Measurements from ENCODE around the gene FAAH.

FAAH gene

DNA sequence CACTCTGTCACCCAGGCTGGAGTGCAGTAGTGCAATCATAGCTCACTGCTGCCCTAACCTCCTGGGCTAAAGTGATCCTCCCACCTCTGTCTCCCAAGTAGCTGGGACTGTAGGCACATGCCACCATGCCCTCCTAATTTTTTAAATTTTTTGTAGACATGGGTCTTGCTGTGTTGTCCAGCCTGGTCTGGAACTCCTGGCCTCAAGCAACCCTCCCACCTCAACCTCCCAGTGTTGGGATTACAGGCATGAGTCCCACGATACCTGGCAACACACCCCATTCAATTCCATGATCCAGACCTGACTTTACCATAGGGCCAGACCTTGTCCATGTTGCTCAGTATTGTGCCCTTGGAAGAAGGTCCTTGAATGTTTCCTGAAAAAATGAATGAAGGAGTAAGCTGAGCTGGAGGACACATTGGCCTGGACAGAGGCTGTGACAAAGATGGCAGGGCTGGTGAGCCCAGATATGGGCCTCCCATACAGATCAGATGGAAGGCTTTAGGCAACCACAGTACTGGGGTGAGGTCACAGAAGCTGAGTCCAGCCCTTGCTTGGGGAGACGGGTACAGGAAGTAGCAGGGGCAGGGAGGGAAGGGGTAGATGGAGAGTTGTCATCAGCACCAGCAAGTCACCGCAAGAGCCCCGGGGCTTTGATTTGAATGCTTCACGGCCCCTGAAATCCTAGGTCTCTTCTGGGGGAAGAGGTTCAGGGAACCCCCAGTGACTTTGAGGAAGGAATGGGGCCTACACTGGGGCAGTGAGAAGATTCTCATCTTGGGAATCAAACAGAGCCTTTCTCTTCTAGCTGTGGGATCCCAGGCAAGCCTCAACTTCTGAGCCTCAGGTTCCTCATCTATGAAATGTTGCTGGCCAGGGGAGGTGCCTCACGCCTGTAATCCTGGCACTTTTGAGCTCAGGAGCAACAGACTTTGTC lies 55.4 kb downstream of the FAAH start:
- H3K4me3 ChIP-seq (replicated peaks; ENCODE audit: insufficient read depth, low read length) = no peak overlapping the region
- TF ChIP-seq GABPA (IDR thresholded peaks at IDR 0.05; ENCODE audit: low read depth) = no peak
- TF ChIP-seq, protein P1, sequence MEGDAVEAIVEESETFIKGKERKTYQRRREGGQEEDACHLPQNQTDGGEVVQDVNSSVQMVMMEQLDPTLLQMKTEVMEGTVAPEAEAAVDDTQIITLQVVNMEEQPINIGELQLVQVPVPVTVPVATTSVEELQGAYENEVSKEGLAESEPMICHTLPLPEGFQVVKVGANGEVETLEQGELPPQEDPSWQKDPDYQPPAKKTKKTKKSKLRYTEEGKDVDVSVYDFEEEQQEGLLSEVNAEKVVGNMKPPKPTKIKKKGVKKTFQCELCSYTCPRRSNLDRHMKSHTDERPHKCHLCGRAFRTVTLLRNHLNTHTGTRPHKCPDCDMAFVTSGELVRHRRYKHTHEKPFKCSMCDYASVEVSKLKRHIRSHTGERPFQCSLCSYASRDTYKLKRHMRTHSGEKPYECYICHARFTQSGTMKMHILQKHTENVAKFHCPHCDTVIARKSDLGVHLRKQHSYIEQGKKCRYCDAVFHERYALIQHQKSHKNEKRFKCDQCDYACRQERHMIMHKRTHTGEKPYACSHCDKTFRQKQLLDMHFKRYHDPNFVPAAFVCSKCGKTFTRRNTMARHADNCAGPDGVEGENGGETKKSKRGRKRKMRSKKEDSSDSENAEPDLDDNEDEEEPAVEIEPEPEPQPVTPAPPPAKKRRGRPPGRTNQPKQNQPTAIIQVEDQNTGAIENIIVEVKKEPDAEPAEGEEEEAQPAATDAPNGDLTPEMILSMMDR (IDR thresholded peaks at IDR 0.05; ENCODE audit: insufficient read depth, low read length) = no peak
- no peak for TF ChIP-seq POLR2AphosphoS5 (IDR thresholded peaks at IDR 0.05; ENCODE audit: low read depth)
- TF ChIP-seq, protein P2, sequence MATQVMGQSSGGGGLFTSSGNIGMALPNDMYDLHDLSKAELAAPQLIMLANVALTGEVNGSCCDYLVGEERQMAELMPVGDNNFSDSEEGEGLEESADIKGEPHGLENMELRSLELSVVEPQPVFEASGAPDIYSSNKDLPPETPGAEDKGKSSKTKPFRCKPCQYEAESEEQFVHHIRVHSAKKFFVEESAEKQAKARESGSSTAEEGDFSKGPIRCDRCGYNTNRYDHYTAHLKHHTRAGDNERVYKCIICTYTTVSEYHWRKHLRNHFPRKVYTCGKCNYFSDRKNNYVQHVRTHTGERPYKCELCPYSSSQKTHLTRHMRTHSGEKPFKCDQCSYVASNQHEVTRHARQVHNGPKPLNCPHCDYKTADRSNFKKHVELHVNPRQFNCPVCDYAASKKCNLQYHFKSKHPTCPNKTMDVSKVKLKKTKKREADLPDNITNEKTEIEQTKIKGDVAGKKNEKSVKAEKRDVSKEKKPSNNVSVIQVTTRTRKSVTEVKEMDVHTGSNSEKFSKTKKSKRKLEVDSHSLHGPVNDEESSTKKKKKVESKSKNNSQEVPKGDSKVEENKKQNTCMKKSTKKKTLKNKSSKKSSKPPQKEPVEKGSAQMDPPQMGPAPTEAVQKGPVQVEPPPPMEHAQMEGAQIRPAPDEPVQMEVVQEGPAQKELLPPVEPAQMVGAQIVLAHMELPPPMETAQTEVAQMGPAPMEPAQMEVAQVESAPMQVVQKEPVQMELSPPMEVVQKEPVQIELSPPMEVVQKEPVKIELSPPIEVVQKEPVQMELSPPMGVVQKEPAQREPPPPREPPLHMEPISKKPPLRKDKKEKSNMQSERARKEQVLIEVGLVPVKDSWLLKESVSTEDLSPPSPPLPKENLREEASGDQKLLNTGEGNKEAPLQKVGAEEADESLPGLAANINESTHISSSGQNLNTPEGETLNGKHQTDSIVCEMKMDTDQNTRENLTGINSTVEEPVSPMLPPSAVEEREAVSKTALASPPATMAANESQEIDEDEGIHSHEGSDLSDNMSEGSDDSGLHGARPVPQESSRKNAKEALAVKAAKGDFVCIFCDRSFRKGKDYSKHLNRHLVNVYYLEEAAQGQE (IDR thresholded peaks at IDR 0.05; ENCODE audit: insufficient replicate concordance, low read depth) = no peak
- no peak for TF ChIP-seq SPI1 (IDR thresholded peaks at IDR 0.05; ENCODE audit: borderline replicate concordance, low read depth)
- H3K27ac ChIP-seq (replicated peaks) = no peak overlapping the region
- H3K27me3 ChIP-seq (ENCODE audit: insufficient read depth, poor library complexity, severe bottlenecking) = peaks cover 61% of the 10 kb centered on the region
- DNase-seq (ENCODE audit: low read depth in 1 of 2, low spot score in 1 of 2) = no peak

DNA sequence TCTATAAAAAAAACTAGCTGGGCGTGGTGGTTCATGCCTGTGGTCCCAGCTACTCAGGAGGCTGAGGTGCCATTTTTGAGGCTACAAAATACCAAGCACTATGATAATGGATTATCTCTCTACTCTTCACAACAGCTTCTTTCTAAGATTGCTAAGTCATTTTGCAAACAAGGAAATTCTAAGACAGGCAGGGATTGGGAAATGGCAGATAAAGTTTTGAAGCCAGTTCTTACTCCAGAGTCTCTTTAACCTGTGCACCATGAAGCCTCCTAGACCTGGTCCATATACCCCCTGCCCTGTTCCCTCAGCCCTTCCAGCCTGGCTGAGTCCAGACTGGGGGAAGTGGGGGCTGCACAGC lies 56.0 kb downstream of the FAAH start:
- no peak for DNase-seq (ENCODE audit: low read depth in 1 of 2, low spot score in 1 of 2)
- TF ChIP-seq GABPA (IDR thresholded peaks at IDR 0.05; ENCODE audit: low read depth) (no peak), POLR2AphosphoS5 (IDR thresholded peaks at IDR 0.05; ENCODE audit: low read depth) (no peak), SPI1 (IDR thresholded peaks at IDR 0.05; ENCODE audit: borderline replicate concordance, low read depth) (no peak)
- TF ChIP-seq, protein P1 (IDR thresholded peaks at IDR 0.05; ENCODE audit: insufficient read depth, low read length) = no peak
- TF ChIP-seq, protein P2 (IDR thresholded peaks at IDR 0.05; ENCODE audit: insufficient replicate concordance, low read depth) = no peak
- H3K27me3 ChIP-seq (ENCODE audit: insufficient read depth, poor library complexity, severe bottlenecking) = peaks cover 59% of the 10 kb centered on the region
- no peak overlapping the region for H3K27ac ChIP-seq (replicated peaks)
- H3K4me3 ChIP-seq (replicated peaks; ENCODE audit: insufficient read depth, low read length) = no peak overlapping the region

DNA sequence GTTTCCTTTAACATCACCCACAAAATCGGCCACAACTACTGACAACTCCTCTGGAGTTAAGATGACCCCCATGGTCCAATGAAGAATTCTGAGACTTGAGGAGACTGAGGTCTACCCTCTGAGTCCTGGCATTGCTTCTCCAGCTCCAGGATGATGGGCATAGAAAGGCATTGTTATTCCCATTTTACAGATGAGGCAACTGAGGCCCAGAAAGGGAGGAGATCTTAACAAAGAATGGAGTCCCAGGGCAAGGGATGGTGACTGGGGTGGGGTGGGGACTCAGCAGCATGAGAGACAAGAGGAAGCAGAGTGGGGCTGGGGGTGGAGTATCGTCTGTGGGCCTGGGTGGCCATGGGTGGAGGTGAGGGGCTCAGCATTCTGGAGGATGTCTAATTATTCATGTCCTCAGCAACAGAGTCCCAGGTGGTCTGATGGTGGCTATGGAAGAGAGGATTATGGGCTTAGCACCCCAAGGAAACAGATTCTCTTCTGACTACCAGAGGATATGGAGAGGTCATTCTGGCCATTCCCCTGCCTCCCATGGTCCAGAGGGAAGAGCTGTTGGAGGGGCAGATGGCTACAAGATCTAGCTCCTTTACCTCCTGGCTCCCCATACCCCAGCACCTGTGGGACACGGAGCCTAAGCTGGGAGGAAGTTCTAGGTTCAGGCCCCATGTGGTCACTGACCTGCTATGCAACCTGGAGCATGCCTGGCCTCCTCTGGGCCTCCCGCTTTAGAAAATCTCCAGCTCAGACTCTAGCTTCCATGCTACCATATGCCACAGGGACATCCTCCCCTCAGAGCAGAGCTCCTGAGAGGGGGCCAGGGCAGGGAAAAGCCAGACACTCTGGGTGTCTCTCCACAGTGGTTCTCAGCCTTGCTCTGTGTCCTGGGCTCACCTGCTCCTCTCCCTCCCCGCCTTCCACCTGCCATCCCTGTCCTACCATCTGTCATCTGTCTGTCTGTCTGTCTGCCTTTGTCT lies 58.1 kb downstream of the FAAH start:
- H3K27me3 ChIP-seq (ENCODE audit: insufficient read depth, poor library complexity, severe bottlenecking) = peaks cover 51% of the 10 kb centered on the region
- no peak for TF ChIP-seq GABPA (IDR thresholded peaks at IDR 0.05; ENCODE audit: low read depth)
- no peak for TF ChIP-seq POLR2AphosphoS5 (IDR thresholded peaks at IDR 0.05; ENCODE audit: low read depth)
- no peak for TF ChIP-seq SPI1 (IDR thresholded peaks at IDR 0.05; ENCODE audit: borderline replicate concordance, low read depth)
- TF ChIP-seq, protein P1 (IDR thresholded peaks at IDR 0.05; ENCODE audit: insufficient read depth, low read length) = no peak
- TF ChIP-seq, protein P2 (IDR thresholded peaks at IDR 0.05; ENCODE audit: insufficient replicate concordance, low read depth) = no peak
- no peak overlapping the region for H3K4me3 ChIP-seq (replicated peaks; ENCODE audit: insufficient read depth, low read length)
- no peak for DNase-seq (ENCODE audit: low read depth in 1 of 2, low spot score in 1 of 2)
- H3K27ac ChIP-seq (replicated peaks) = no peak overlapping the region

Data from HL-60 (cell line).